ENCODE results near the gene HSH2D.
"Not testable (repeated sequence)": the region's sequence is repeated elsewhere in the genome, so short reads cannot be mapped to it uniquely, and the experiment has no call there.

The HSH2D gene

DNA sequence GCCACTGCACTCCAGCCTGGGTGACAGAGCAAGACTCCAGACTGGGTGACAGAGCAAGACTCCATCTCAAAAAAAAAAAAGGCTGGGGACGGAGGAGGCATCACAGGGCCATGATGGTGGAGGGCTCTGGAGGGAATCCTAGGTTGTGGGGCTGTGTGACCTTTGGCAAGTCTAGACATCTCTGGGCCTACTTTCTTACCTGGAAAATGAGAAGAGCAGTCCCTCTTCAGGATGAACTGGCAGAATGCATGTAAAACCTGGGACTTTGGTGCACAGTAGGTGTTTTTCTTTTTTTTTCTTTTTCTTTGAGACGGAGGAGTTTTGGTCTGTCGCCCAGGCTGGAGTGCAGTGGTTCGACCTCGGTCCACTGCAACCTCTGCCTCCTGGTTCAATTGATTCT, 16.2 kb downstream of the HSH2D start:
- no peak for DNase-seq

DNA sequence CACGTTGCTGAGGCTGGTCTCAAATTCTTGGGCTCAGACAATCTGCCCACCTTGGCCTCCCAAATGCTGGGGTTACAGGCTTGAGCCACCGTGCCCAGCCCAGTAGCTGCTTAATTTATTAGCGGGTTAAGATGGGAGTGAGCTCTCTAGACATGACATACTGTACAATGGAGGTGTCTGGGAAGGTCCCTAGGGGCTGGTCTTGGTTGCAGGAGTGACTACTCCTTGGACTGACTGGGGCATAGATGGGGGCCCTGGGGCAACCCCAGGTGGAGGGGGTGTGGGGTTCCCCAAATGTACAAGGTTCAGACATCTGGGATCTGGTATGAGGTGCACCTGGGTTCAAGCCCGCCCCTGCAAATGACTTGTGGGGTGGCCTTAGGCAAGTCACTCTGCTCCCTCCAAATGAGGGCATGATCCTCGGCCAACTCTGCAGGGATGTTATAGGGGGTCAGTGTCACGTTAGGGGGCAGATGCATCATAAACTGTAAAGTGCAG, 17.0 kb downstream of the HSH2D start:
- DNase-seq, result no peak

DNA sequence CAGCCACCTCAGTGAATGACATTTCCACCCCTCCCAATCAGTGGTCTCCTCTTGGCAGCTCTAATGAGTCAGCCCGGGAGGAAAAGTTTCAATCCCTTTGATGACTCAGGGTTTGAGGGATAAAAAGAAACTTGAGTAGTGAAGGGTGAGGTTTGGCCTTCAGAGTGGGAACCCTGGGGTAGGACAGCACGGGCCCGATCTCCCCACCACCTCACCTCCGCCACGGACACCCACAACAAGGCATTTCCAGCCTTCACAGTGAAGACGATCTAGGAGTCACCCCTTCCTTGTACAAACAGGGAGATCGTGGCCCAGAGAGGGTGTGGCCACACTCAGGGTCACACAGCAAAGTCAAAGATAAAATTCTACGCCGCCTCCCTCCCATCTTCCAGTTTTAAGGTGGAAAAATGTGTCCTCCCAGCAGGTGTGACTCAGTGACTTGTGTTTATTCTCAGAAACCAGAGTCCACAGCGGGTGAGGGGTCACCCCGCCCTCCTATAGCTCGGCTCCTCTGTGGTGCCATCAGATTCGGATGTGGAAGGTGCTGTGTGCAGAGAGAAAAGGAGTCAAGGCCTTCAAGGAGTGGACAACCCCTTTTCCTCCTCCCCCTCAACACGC, 17.6 kb downstream of the HSH2D start:
- no peak for DNase-seq

DNA sequence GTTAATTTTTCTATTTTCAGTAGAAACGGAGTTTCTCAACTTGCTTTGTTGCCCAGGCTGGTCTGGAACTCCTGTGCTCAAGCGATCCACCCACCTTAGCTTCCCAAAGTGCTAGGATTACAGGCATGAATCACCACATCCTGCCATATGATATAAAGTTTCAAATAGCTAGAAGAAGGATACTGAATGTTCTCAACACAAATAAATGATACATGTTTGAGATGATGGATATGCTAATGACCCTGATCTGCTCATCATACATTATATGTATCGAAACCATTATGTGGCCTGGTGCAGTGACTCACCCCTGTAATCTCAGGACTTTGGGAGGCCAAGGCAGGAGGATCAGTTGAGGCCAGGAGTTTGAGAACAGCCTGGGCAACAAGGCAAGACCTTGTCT, 18.4 kb downstream of the HSH2D start:
- no peak for DNase-seq

DNA sequence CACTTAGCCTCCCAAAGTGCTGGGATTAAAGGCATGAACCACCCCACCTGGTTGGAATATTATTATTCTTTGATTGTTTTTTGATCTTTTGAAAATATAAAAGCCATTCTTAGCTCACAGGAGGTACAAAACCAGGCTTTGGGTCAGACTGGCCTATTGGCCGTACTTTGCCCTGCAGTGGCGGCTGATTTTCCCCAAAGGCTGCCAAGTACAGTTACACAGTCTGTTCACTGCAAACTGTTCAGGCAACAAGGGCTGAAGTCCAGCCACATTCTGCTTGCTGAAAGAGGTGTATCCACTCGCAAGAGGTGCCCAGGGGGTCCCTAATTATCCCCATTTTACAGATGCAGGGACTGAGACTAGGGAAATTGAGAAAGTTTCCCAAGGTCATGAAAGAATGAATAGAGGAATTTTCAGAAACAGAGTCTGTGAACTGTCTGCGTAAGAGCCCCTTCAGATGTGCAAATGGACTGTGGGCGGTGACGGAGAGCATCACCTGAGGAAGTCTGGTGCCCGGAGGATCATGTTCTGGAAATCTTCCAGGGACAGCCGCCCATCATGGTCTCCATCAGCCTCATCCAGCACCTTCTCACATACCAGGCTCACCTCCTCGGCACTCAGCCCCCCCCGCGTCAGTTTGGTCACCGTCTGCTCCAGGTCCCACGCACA, 20.9 kb downstream of the HSH2D start:
- no peak for DNase-seq

DNA sequence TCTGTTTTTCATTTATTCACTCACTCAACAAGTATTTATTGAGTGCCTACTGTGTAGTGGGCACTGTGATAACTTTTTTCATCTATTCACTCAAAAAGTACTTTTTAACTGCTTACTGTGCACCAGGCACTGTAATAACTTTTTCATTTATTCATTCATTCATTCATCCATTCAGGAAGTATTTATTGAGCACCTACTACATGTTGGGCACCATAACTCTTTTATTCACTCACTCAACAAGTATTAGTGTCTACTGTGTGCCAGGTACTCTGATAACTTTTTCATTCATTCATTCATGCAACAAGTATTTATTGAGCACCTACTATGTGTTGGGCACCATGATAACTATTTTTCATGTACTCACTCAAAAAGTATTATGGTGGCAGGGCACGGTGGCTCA, 22.9 kb downstream of the HSH2D start:
- DNase-seq, result no peak

DNA sequence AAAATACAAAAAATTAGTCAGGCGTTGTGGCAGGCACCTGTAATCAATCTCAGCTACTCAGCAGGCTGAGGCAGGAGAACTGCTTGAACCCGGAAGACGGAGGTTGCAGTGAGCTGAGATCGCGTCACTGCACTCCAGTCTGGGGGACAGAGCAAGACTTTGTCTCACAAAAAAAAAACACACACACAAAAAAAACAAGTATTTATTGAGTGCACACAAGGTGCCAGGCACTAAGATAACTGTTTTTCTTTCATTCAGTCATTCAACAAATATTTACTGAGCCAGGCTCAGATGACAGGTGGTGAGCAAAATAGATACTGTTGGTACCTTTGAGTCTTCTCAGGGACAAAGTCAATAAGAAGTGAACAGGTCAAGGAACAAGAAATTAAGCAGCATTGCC, 23.6 kb downstream of the HSH2D start:
- DNase-seq, result no peak

DNA sequence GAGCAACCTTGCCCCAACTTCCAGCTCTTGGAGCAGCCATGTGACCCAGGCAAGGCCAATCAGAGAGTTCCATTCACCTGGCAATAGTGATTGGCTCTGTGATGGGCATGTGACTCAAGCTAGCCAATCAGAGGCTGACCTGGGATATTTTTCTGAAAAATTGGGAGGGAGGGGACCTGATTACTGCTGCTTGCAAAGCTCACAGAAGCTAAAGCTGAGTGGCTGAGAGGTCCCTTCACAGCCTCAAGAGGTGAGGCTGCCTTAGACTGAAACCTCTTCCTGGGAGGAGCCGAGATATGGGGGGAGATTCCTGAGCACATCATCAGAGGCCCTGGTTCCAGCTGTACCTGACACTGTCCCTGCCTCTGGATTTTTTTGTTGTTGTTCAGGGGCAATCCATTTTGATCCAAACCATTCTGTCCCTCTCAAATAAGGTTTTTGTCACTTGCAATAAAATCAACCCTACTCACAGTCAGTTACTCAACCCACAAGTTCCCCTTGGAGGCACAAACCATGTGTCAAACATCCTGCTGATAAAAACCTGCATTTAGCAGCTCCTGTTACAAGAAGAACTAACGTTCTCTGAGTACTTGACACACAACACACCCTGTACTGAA, 25.1 kb downstream of the HSH2D start:
- no peak for DNase-seq

DNA sequence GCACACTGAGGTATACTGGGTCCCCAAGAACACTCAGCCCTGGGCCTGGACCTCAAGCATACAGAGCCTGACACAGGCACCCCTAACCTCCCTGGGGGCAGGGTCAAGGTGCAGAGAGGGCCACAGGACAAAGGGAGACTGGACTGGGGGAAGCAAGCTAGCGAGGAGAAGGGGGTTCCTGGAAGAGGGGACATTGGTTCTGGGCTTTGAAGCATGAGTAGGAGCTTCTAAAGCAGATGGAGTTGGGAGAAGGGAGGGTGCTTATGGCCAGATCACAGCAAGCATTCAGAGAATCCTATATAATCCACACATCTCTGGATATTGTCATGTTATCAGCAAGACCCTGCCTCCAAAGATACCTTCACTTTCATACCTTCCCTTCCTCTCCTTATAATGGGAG, 26.6 kb downstream of the HSH2D start:
- no peak for DNase-seq

DNA sequence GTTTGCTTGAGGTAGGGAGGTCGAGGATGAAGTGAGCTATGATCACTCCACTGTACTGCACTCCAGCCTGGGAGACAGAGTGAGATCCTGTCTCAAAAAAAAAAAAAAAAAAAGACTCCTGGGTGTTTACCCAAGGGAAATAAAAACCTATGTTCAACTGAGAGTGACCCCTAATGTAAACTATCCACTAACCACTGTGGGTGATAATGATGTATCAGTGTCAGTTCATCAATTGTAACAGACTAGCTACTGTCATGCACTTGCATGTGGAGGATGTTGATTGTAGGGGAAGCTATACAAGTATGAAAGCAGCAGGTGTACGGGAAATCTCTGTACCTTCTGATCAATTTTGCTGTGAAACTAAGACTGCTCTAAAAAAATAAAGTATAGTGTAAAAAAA, 32.5 kb downstream of the HSH2D start:
- DNase-seq, result no peak

DNA sequence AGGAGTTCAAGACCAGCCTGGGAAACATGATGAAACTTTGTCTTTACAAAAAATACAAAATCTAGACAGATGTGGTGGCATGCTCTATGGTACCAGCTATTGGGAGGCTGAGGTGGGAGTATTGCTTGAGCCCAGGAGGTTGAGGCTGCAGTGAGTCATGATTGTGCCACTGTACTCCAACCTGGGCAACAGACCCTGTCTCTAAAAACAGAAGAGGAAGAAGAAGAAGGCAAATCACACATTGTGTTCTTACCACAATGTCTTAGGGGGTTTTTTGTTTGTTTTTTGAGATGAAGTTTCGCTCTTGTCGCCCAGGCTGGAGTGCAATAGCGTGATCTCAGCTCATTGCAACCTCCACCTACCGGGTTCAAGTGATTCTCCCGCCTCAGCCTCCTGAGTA, 35.4 kb downstream of the HSH2D start:
- not testable (repeated sequence) for DNase-seq

DNA sequence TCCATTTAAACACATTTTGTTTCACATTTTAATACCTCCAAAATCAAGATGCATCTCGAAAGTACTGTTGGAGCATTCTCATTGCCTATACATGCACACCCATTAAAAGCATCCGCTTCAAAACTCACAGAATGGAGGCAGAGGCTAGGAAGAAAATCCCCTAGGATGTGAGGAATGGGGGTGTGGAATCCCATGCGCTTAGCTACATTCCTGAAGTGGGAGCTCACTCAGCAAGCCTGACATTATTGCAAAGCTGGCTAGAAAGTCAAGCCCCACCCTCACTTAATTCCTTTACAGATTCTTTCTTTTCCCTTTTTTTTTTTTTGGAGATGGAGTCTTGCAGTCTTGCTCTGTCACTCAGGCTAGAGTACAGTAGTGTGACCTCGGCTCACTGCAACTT, 37.1 kb downstream of the HSH2D start:
- DNase-seq, result no peak

DNA sequence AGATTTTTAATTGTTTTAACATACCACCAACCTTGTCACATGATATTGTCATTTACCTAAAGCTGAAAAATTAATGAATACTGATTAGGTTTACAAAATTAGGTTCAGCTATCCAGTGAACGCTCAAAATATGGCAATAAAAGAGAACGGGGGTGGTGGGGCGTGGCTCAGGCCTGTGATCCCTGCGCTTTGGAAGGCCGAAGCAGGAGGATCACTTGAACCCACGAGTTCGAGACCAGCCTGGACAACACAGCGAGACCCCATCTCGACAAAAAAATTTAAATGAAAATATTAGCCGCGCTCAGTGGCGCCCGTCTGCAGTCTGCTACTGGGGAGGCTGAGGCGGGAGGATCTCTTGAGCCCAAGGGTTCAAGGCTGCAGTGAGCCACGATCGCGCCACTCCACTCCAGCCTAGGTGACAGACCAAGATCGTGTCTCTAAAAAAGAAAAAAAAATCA, 41.2 kb downstream of the HSH2D start:
- no peak for DNase-seq

DNA sequence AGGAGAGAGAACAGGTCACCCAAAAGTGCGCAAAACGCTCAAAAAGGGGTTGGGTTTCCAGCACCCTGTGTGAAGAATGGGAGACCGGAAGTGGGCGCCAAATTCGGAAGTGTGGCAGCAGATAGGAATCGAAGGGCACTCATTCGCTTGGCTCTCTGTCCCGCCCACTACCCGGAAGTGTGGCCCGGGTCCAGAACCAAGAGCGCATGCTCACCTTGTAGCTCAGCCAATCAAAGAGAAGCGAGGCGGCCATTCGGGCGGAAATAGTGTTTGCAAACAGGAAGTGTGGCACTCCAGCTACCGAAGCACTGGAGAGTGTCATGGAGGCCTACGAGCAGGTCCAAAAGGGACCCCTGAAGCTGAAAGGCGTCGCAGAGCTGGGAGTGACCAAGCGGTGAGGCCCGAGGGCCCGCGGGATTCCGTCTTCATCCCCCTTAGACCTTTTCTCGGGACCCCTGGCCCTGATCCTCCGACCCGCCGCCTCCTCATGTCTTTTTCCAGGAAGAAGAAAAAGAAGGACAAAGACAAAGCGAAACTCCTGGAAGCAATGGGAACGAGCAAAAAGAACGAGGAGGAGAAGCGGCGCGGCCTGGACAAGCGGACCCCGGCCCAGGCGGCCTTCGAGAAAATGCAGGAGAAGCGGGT, 41.8 kb downstream of the HSH2D start, which contains the start of gene FAM32A:
TSS of gene FAM32A (plus strand) at position 288 of the 645 bp plus-strand sequence. CDS start at position 321, 33 bp downstream.
- peak; percentile 98 for DNase-seq

DNA sequence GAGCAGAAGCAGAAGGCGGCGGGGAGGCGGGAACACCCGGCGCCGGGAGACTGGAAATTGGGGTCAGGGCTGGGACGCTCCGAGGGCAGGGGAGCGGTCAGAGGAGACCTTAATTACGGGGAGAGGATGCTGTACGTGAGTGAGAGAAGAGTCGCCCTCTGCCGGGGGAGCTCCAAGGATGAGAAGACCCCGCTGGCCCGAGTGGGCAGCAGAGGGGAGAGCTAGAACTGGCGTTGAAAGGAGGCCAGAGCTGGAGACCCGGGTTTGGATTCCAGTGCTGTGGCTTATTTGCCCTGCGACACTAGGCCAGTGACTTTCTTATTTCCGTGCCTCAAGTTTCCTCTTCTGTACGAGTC, 42.3 kb downstream of the HSH2D start:
- peak; percentile 29 for DNase-seq

DNA sequence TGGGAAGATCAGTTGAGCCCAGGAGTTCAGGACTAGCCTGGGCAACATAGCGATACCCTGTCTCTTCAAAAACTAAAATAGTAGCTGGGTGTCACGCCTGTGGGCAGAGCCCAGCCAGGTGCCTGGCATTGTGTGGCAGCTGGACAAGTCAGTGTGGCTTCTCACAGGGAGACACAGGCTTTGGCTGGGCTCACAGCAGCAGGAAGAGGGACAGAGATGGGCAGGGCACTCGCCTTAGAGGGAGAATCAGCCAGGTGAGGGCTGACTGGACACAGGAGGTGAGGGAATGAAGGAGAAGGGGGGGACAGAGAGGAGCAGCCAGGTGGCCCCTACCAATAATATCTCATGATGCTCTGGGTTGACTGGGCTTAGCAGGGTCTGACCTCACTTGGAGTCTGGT, 45.0 kb downstream of the HSH2D start:
- no peak for DNase-seq

DNA sequence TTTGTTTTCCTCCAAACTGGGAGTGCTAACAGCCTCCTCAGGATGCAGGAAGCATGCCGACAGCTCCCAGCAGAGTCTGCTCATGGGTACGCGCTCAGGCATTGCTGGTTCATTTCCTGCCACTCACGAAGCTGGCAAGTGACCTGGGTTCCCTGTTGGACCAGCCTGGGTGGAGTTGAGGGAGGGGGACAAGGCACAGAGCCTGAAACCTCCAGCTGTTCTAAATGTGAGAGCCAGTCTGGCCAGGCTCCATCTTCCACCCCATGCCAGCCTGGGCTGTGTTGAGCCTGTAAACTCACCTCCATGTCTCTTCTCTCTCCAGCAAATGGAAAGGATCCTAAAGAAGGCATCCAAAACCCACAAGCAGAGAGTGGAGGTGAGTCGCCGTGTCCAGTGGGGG, 46.7 kb downstream of the HSH2D start:
- DNase-seq, result no peak

DNA sequence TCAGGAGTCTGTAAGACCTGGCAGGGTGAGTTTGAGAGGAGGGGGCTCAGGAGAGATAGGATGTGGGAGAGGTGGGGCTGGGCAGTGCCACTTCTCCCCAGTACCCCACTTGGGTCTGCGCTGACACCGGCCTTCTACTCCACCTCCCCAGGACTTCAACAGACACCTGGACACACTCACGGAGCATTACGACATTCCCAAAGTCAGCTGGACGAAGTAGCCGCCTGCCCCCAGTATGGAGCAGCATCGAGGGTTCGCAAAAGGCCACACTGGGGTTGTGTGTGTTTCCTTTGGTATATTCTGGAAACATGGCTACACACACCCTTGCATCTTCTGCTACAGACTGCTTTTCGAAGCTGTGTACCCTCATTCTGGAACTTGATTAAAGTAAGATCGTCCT, 47.3 kb downstream of the HSH2D start:
- no peak for DNase-seq

DNA sequence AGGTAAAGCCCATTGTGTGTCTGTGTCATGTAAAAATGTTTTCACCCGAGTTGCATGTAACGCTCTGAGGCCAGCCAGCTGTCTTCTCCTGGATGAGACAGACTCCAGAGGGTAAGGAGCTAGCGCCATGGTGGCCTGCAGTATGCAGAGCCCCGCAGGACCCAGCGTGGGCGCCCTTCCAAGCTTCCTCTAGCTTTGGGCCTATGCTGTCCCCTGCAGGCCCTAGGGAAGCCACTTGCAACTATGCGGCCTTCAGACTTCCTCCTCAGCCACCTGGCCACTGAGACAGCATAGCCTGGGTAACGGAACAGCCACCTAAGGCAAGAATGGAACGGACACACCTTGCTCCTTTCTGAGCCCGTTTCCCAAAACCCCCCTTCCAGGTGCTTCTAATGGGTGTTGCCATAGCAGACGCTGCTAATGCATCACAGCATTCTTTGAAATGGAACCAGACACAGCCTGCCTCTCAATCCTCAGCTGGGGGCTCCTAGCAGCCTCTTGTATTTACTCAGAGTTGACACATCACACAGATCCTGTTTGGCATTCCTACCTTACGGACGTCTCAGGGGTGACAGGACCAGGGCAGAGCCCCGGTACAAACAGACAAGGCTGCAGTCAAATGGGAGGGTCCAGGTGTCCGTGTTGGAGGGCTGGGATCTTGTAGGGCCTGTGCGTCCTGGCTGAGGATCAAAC, 47.9 kb downstream of the HSH2D start:
- no peak for DNase-seq

DNA sequence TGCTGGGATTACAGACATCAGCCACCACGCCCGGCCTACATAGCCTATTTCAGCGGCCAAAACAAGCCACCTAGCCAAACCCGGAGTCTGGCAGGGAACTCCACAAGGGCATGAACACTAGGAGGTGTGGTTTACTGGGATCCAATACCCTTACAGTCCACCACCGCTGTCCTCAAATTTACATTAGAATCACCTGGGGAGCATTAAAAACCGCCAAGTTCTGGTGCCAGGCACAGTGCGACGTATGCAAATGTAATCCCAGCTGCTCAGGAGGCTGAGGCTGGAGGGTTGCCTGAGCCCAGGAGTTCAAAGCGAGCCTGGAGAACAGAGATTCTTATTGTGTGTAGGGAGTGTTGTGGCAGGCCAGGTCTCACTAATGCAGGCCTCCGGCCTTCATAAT, 50.0 kb downstream of the HSH2D start:
- DNase-seq, result no peak

DNA sequence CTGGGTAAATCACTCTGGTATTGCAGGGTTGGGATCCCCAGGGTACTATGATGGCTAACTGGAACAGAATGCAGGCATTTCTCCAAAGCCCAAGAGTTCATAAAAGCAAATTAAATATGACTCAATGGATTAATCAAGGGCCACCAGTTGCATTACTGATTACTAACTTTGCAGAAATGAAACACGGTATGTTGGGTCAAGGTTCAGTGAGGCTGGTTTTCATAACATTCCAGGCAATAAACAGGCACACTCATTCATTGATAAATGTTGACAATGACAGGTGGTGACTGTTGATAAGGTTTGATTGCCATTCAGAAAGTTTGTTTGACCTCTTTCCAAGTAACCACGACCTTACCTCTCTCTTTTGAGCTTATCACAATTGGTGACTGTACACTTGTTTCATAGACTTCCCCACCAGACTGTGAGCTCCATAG, 53.7 kb downstream of the HSH2D start:
- DNase-seq, result no peak

DNA sequence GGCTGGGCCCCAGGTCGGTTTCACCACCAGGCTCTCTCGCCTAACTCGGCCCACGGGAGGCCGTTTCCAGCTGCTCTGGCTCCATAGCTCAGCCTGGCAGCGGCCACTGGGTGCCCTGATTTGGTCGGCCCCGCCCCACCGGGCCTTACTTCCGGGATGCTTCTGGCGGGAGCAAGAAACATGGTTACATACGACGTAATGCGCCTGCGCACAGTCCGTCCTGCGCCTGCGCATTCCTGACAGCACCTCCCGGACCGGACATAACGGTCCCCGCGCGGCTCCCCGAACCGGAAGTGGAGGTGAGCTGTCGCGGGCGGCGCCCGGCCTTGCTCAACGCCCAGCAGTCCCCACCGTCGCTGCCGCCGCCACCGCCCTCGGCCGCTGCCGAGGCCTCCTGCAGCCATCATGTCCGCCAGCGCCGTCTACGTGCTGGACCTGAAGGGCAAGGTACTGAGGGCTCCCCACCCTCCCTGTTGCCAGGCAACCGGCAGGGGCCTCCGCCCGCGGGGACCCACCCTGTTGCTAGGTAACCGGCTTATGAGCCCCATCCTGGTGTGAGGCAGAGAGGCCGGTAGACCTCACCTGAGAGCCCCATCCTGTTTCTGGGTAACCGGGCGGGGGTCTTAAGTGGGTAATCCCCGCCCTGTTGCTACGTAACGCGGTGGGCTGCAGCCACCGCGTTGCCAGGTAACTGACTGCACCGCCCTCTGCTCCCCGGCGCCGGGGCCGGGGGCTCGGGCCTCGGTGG, 54.3 kb downstream of the HSH2D start, which contains the start of gene AP1M1:
TSS of gene AP1M1 (plus strand) at position 290 of the 748 bp plus-strand sequence. CDS start at position 406, 116 bp downstream.
- peak; percentile 98 for DNase-seq
